T-helper 17 cell (primary cell): ENCODE data around the gene REEP3. TPM values are rescaled to one million over a fixed set of nuclear protein-coding genes. Genes with fewer than 3 reads are reported as not detected.
"Not testable (repeated sequence)": the region's sequence is repeated elsewhere in the genome, so short reads cannot be mapped to it uniquely, and the experiment has no call there.

Experiments
- ATAC-seq: fragments of 150-1000 bp; cut with Tn5 transposase; 2 replicates; pipeline ENCODE4 v1.10.0; 2021; ENCODE audit warnings: mild to moderate bottlenecking, moderate library complexity
- DNase-seq, 3 donors: peaks; one replicate each; pipeline versions ENCODE4 v3.0.0 to v3.0.0-alpha.2; 2020 to 2021
- H3K9me3 ChIP-seq: one replicate; pipeline ENCODE4 v1.7.0; 2013; ENCODE audit warnings: low read length, mild to moderate bottlenecking; ENCODE audit not compliant: control insufficient read depth, poor library complexity, severe bottlenecking
- H3K27ac Mint-ChIP-seq: one replicate; pipeline ENCODE4 v1.8.0; 2022; ENCODE audit warnings: mild to moderate bottlenecking, moderate library complexity, mixed read lengths
- H3K27me3 Mint-ChIP-seq: one replicate; pipeline ENCODE4 v1.8.0; 2022; ENCODE audit warnings: mixed read lengths
- H3K36me3 Mint-ChIP-seq: one replicate; pipeline ENCODE4 v1.8.0; 2022; ENCODE audit warnings: low read depth, mixed read lengths
- H3K4me1 Mint-ChIP-seq: one replicate; pipeline ENCODE4 v1.8.0; 2022; ENCODE audit warnings: mild to moderate bottlenecking, mixed read lengths
- H3K4me3 Mint-ChIP-seq: one replicate; pipeline ENCODE4 v1.8.0; 2022; ENCODE audit warnings: mild to moderate bottlenecking, moderate library complexity, mixed read lengths
- total RNA-seq, 4 donors: library from RNA in 2 of 4; stranded (reverse) in 2 of 4; gene quantifications; one replicate each; pipeline ENCODE4 v1.2.3 and lab custom pipeline; 2022 to 2026

REEP3 gene
- total RNA-seq, 2 donors from 2014 or later = 21.1 TPM

DNA sequence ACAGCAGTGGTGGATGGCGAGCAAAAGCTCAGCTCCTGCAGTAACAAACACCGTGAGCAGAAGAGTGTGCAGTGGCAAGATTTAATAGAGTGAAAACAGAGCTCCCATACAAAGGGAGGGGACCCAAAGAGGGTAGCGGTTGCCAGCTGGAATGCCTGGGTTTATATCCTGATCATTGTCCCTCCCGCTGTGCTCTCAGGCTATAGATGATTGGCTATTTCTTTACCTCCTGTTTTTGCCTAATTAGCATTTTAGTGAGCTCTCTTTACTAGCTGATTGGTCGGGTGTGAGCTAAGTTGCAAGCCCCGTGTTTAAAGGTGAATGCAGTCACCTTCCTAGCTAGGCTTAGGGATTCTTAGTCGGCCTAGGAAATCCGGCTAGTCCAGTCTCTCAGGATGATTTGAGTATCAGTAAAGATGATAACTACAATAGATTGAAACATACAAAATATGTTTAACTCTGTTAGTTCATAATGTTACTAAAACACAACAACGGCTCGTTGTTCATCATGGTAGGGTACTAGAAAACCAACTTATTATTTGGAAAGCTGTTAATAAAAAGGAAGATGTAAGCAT, 143.9 kb downstream of the REEP3 start:
- not testable (repeated sequence) for H3K27me3 Mint-ChIP-seq, ATAC-seq, H3K4me1 Mint-ChIP-seq, H3K4me3 Mint-ChIP-seq, H3K27ac Mint-ChIP-seq, DNase-seq, H3K9me3 ChIP-seq, H3K36me3 Mint-ChIP-seq

- DNase-seq (no peak), ATAC-seq (no peak)
- Mint-ChIP-seq H3K27ac (peak overlapping the region; percentile 29), H3K36me3 (peaks cover 2% of the 10 kb centered on the region), H3K4me1 (peaks cover 4% of the 10 kb centered on the region), H3K4me3 (no peak overlapping the region), H3K27me3 (no peaks in the 10 kb centered on the region)
- no peaks in the 10 kb centered on the region for H3K9me3 ChIP-seq
These were observed 144.5 kb downstream of the REEP3 start for GRCh38 chr10:63665670-63666134.

DNA sequence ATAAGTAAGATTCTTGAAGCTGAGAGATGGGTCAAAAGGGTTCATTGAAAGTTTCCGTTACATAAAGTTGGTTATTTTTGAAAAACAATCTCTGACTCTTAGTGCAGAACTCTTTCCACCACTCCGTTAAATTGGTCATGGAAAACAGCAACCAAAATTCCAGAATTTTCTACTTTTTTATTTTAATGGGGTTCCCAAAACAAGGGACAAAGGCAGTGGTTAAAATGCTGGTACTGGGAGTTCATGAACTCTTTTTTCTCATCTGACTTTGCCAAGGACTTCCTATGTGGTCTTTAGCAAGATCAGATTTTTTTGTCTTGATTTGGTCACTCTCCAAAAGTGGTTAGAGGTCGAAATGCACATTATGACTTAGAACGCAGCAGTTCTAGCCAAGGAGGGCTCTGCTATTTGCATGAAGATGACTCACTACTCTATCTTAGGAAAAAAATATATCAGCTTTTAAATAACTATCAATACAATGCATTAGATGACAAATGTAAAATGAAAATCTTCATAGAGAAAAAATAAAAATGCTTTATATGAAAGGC, 145.7 kb downstream of the REEP3 start:
- no peak for DNase-seq
- Mint-ChIP-seq H3K4me3 (no peak overlapping the region), H3K27me3 (peaks cover 9% of the 10 kb centered on the region), H3K27ac (no peak overlapping the region), H3K36me3 (peaks cover 2% of the 10 kb centered on the region), H3K4me1 (peaks cover 7% of the 10 kb centered on the region)
- no peak for ATAC-seq
- no peaks in the 10 kb centered on the region for H3K9me3 ChIP-seq

DNA sequence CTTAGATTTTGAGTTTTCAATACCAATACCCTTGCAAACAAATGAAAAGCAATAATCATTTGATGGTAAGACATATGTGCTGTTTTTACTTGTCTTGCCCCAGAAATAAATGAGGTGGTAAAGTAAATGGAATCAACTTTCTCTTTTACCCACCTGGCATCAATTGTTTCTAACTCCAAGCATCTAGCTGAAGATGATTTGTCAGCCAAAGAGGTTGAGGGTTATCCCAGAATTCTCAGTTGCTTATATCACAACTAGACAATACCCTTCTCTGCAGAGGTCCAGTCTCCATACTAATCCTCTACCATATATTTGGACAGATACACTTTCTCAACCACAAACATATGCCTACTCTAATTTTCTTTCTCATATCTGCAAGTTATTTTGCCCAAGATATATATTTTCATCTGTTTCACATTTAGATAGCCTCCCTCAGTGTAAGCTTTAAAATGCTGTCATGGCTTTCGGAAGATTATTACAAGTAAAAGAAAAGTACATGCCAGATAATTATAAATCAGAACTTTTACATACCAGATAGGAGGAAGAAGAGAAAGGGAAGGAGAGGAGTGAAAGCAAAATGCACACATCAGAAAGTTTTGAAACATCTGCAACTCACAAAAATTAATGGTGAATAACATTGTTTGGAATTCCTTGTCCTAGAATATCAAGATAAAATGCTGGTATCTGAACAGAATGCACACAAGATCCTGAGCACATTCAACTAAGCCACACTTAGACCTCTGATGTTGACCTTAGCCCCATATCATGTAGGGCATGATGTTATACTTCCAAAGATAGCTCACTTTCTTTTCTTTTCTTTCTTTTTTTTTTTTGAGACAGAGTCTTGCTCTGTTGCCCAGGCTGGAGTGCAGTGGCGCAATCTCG, 146.6 kb downstream of the REEP3 start:
- Mint-ChIP-seq H3K27ac (no peak overlapping the region), H3K36me3 (peaks cover 2% of the 10 kb centered on the region), H3K4me3 (no peak overlapping the region)

GRCh38 chr10:63670291-63670898, 149.2 kb downstream of the REEP3 start:
- no peak overlapping the region for H3K4me3 Mint-ChIP-seq
- no peak overlapping the region for H3K27ac Mint-ChIP-seq
- H3K4me1 Mint-ChIP-seq = peaks cover 7% of the 10 kb centered on the region
- ATAC-seq (no peak), DNase-seq (no peak)
- H3K27me3 Mint-ChIP-seq = peaks cover 16% of the 10 kb centered on the region
- peaks cover 2% of the 10 kb centered on the region for H3K36me3 Mint-ChIP-seq
- H3K9me3 ChIP-seq = no peaks in the 10 kb centered on the region

More for the DNA sequence above, 146.6 kb downstream of the REEP3 start:
- ATAC-seq (no peak), DNase-seq (no peak)
- Mint-ChIP-seq H3K4me1 (peaks cover 7% of the 10 kb centered on the region), H3K27me3 (peaks cover 13% of the 10 kb centered on the region)
- no peaks in the 10 kb centered on the region for H3K9me3 ChIP-seq

- Mint-ChIP-seq H3K27me3 (peaks cover 16% of the 10 kb centered on the region), H3K27ac (no peak overlapping the region), H3K4me3 (no peak overlapping the region), H3K4me1 (peaks cover 7% of the 10 kb centered on the region), H3K36me3 (peaks cover 2% of the 10 kb centered on the region)
- DNase-seq (no peak), ATAC-seq (no peak)
- H3K9me3 ChIP-seq = no peaks in the 10 kb centered on the region
These were observed 150.2 kb downstream of the REEP3 start for GRCh38 chr10:63671317-63671937.

DNA sequence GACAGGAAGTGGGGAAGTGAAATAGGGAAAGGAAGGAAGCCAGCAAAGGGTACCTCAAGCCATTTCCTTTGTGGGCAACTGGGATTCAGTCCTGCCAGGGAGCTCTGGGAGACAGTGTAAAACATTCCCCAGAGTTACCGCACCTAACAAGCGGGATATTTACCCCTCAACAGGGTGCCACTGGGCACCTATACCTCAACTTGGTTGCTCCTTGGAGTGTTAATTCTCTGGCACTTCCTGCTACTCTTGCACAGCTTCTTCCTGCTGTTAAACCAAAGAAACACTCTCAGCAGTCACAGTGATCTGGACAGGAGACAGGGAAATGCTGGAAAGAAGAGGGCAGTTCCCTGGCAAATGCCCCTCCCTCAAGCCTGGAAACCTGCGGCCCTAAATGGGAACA, 151.3 kb downstream of the REEP3 start:
- no peak for DNase-seq
- no peak for ATAC-seq
- no peak overlapping the region for H3K27ac Mint-ChIP-seq
- H3K4me1 Mint-ChIP-seq = peaks cover 7% of the 10 kb centered on the region
- H3K36me3 Mint-ChIP-seq = peaks cover 2% of the 10 kb centered on the region
- H3K4me3 Mint-ChIP-seq = no peak overlapping the region
- no peaks in the 10 kb centered on the region for H3K9me3 ChIP-seq
- peaks cover 16% of the 10 kb centered on the region for H3K27me3 Mint-ChIP-seq

GRCh38 chr10:63673246-63673645, 152.0 kb downstream of the REEP3 start:
- H3K9me3 ChIP-seq = no peaks in the 10 kb centered on the region
- peaks cover 16% of the 10 kb centered on the region for H3K27me3 Mint-ChIP-seq
- peaks cover 9% of the 10 kb centered on the region for H3K4me1 Mint-ChIP-seq
- DNase-seq (no peak), ATAC-seq (no peak)
- H3K4me3 Mint-ChIP-seq = no peak overlapping the region
- H3K36me3 Mint-ChIP-seq = peaks cover 2% of the 10 kb centered on the region
- no peak overlapping the region for H3K27ac Mint-ChIP-seq

- no peak for DNase-seq
- Mint-ChIP-seq H3K4me1 (peaks cover 9% of the 10 kb centered on the region), H3K4me3 (no peak overlapping the region)
These were observed 152.6 kb downstream of the REEP3 start for GRCh38 chr10:63673846-63674245.

More at GRCh38 chr10:63673846-63674245, 152.6 kb downstream of the REEP3 start:
- ATAC-seq = no peak
- H3K27me3 Mint-ChIP-seq = peaks cover 16% of the 10 kb centered on the region
- no peak overlapping the region for H3K27ac Mint-ChIP-seq
- H3K36me3 Mint-ChIP-seq = peaks cover under 1% of the 10 kb centered on the region
- no peaks in the 10 kb centered on the region for H3K9me3 ChIP-seq

Other genes with a start within 250 kb of the REEP3 start
- 100 to 1,000 TPM; 215 to 279 TPM for gene JMJD1C, start 55.4 kb upstream of the REEP3 start, total RNA-seq